Activated T-helper 2 cell treated with anti-CD3 and anti-CD28 coated beads, Interferon-gamma antibody, Interleukin-2, Interleukin-4, amounts not matched to agents 10 μg/mL and 5 μg/mL and 100 μg/mL, durations not matched to agents 14 hours and 24 hours and 36 hours (primary cell): ENCODE data around the gene CRABP1. TPM values are rescaled to one million over a fixed set of nuclear protein-coding genes. Genes with fewer than 3 reads are reported as not detected.

Experiments
- DNase-seq: peaks from one replicate; pipeline ENCODE4 v3.0.0; 2021; ENCODE audit warnings: low spot score
- H3K27ac Mint-ChIP-seq: one replicate; pipeline ENCODE4 v1.8.0; 2021; ENCODE audit warnings: mixed read lengths
- H3K27me3 Mint-ChIP-seq: one replicate; pipeline ENCODE4 v1.8.0; 2021; ENCODE audit warnings: low read depth, mixed read lengths
- H3K36me3 Mint-ChIP-seq: one replicate; pipeline ENCODE4 v1.8.0; 2021; ENCODE audit warnings: low read depth, mixed read lengths
- H3K4me1 Mint-ChIP-seq: one replicate; pipeline ENCODE4 v1.8.0; 2021; ENCODE audit warnings: low read depth, mixed read lengths
- H3K4me3 Mint-ChIP-seq: one replicate; pipeline ENCODE4 v1.8.0; 2021; ENCODE audit warnings: low read depth, mild to moderate bottlenecking, moderate library complexity, mixed read lengths
- H3K9me3 Mint-ChIP-seq: one replicate; pipeline ENCODE4 v1.8.0; 2021; ENCODE audit warnings: mixed read lengths
- intact Hi-C: fragments of 100-400 bp; cut with micrococcal nuclease; formaldehyde crosslinking; loops from one replicate; pipeline ENCODE4 v1.15.1; 2023
- total RNA-seq: library from RNA; stranded (reverse); gene quantifications from 2 replicates; pipeline ENCODE4 v1.2.3, GENCODE V29; 2022

Gene CRABP1
- total RNA-seq, 1 donor from 2014 or later, result 0.57 TPM

DNA sequence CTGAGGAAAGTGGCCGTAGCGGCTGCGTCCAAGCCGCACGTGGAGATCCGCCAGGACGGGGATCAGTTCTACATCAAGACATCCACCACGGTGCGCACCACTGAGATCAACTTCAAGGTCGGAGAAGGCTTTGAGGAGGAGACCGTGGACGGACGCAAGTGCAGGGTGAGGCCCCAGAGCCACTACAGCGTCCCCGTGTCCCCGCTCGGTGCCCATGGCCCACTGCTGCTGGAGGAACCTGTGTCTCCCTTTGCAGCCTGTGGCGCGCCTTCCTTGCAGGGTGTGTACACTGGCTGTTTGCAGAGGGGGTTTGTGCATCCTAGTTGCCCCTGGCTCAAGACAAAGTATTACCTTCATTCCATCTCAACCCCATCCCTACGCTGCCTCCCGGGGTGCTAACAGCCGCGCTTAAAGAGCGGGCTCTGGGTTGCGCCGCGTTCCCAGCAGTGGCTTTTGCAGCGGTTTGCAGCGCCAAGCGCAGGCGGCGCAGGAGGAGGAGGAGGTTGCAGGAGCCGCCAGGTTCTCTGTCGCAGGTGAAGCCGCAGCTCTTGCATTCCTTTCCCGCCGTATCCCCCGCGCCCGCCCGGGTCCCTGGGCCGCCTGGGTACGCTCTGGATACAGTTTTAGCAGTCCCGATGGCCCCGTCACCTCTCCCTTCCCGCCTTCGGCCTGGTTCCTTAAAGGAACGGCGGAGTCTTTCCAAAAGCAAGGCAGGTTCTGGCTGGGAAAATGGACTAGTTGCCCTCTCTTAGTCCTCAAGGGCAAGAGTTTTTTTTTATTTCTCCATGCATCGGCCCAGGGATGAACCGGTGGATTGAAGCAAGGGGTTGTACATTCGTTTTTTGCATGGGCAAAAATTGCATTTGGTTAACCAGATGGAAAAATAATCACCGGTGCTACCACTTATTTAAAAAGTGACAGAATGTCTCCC lies 1.2 kb downstream of the CRABP1 start:
- Mint-ChIP-seq H3K27me3 (peaks cover 55% of the 10 kb centered on the region), H3K36me3 (no peaks in the 10 kb centered on the region), H3K4me3 (no peak overlapping the region), H3K4me1 (no peaks in the 10 kb centered on the region), H3K27ac (no peak overlapping the region), H3K9me3 (no peaks in the 10 kb centered on the region)
- DNase-seq, result no peak
- intact Hi-C loops, result no loop called here

DNA sequence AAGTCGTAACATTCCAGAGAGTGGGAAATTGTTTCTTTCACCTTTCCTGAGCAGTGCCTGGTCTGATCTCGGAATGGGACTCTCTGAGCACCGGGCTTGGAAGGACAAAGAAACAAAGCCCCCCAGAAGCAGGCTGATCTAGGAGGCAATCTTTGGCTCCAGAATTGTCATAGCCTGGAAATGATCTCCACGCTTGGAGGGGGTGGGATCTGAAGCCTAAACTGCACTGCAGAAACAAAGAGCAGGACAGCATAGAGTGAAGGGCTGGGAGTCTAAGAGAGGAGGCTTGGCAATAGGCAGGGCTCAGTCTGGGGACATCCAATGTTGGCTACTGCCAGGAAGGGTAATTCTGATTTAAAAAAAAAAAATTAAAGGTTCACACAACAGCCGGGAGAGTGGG lies 1.9 kb downstream of the CRABP1 start:
- intact Hi-C loops, result no loop called here

DNA sequence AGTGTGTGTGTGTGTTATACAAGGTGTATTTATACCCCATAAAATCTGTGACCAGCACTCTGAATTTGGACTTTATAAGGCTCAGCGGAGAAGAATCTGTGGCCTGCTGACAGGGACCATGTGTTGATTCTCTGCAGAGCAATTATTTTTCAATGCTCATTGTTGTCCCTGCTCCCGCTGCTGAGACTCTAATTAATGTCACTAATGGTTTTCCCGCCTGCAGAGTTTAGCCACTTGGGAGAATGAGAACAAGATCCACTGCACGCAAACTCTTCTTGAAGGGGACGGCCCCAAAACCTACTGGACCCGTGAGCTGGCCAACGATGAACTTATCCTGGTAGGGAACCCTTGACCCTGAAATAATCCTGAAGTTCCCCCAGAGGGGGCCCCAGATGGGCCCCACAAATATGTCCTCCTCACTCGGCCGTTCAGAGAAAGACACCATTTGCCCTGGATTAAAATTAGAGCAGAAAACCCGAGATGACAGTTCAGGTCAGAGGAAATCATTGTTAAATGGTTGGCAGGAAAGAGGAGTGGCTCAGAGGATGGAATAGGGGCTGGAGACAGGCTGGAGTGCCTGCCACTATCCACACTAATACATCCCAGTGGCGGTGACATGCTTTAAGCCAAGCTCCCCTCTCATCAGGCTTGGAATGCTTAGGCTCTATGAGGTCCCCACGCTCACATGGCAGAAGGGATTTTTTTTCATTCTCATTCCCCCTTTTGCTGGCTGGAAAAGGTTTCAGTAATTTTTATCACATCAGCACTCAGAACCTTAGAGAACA lies 3.3 kb downstream of the CRABP1 start:
- DNase-seq, result no peak
- Mint-ChIP-seq H3K36me3 (no peaks in the 10 kb centered on the region), H3K27ac (no peak overlapping the region), H3K27me3 (peaks cover 56% of the 10 kb centered on the region), H3K4me1 (no peaks in the 10 kb centered on the region), H3K4me3 (no peak overlapping the region), H3K9me3 (no peaks in the 10 kb centered on the region)
- intact Hi-C loops, result no loop called here

More for the DNA sequence above, 1.9 kb downstream of the CRABP1 start:
- DNase-seq, result no peak
- Mint-ChIP-seq H3K4me1 (no peaks in the 10 kb centered on the region), H3K4me3 (no peak overlapping the region), H3K27ac (no peak overlapping the region), H3K27me3 (peaks cover 59% of the 10 kb centered on the region), H3K36me3 (no peaks in the 10 kb centered on the region), H3K9me3 (no peaks in the 10 kb centered on the region)

DNA sequence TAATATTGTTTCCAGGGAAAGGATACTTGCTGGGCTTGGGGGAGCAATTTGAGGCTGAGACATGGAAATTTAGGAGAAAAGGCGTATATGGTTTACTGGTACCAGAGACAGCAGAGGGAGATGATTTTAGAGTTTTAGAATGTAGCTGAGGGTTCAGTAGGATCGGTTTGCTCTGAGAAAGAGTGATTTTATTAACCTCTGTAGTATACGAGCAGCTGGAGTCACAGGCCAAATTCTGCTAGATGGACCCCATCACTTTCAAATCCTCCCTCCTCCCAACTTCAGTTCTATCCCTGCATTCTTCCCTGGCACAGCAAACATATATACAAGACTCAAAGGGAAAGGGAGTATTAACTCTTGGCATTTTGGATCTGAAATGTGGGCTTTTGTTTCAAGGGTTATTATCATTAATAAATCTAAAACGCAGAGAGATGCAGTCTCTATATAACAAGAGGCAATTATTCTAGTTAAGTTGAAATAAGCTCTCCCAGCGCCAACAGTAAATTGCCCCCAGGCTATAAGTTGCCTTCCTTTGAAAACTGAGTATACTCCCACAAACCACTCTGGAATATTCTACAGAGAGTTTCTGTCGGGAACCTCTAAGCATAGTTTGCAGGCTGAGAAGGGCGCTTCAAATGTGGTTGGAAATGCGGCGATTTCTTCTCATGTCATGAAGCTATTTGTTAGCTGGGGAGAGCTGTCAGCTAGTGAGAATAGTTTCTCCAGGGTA lies 5.4 kb downstream of the CRABP1 start:
- Mint-ChIP-seq H3K27ac (no peak overlapping the region), H3K9me3 (no peaks in the 10 kb centered on the region), H3K27me3 (peaks cover 38% of the 10 kb centered on the region), H3K4me3 (no peak overlapping the region), H3K36me3 (no peaks in the 10 kb centered on the region), H3K4me1 (no peaks in the 10 kb centered on the region)
- DNase-seq, result no peak
- intact Hi-C loops, result no loop called here

DNA sequence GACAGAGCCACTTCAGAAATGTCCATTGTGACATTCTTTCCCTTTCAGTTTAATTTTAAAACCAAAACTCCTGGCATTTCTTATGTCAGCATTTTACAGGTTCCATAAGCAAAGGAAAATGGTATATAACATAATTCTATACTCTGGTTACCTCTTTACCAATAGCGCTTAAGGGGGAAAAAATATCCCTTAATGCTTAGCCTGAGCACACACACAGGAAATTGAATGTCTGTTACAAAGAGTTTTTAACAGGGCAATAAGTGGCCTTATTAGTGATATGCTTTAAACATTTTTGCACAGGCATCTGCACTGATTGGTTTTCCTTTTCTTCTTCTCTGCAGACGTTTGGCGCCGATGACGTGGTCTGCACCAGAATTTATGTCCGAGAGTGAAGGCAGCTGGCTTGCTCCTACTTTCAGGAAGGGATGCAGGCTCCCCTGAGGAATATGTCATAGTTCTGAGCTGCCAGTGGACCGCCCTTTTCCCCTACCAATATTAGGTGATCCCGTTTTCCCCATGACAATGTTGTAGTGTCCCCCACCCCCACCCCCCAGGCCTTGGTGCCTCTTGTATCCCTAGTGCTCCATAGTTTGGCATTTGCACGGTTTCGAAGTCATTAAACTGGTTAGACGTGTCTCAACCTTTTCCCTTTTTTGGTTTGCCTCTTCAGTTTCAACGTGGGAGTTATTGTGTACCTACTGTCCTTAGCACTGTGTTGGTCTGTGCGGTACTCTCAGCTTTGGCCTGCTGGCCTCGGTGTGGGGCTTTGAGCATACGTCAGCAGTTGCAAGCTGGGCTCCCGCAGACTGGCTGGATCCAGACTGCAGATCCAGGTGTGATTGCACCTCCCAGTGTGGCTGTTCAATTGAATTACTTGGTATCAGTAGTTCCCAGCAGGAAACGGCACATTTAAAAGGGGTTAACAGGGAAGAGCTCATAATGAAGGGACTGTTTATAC lies 7.7 kb downstream of the CRABP1 start:
- Mint-ChIP-seq H3K36me3 (no peaks in the 10 kb centered on the region), H3K9me3 (no peaks in the 10 kb centered on the region), H3K4me1 (no peaks in the 10 kb centered on the region), H3K4me3 (no peak overlapping the region), H3K27ac (no peak overlapping the region), H3K27me3 (peaks cover 23% of the 10 kb centered on the region)
- intact Hi-C loops, result no loop called here
- no peak for DNase-seq

DNA sequence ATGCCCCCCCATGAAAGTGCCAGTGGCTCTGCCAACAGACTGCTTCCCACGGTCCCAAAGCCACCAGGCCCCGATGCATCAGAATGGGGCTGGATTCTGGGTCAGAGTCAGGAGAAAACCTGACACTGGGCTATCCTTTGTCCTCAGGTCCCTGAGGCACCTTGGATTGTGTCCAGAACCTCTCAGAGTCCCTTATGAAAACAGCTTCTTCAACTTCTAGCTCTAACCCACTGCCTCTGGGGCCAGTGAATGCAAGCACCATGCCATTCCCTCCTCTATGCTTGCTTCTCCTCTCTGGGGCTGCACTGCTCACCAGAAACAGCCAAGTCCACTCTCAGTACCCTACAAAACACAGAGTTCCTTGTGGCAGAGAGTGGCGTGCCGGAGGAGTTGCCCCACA lies 9.9 kb downstream of the CRABP1 start:
- intact Hi-C loops, result no loop called here
- no peaks in the 10 kb centered on the region for H3K9me3 Mint-ChIP-seq
- H3K36me3 Mint-ChIP-seq, result no peaks in the 10 kb centered on the region
- peaks cover 16% of the 10 kb centered on the region for H3K27me3 Mint-ChIP-seq
- no peak overlapping the region for H3K4me3 Mint-ChIP-seq
- no peak overlapping the region for H3K27ac Mint-ChIP-seq
- no peaks in the 10 kb centered on the region for H3K4me1 Mint-ChIP-seq
- no peak for DNase-seq

DNA sequence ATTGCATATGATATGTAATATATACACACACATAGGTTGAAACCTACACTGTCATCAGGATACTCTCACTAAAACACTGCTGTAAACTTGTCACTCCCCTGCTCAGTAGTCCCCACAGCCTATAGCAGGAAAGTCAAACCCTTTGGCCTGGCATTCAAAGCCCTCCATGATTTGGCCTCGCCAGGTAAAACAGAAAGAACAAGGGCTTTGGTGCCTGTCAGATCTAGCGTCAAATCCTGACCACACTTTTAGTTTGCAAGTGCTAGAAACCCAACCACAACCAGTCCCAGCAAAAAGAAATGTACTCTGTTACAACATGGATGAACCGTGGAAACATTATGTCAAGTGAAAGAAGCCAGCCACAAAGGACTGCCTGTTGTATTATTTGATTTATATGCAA lies 11.4 kb downstream of the CRABP1 start:
- Mint-ChIP-seq H3K27ac (no peak overlapping the region), H3K4me3 (no peak overlapping the region), H3K36me3 (no peaks in the 10 kb centered on the region), H3K27me3 (peaks cover 19% of the 10 kb centered on the region), H3K9me3 (no peaks in the 10 kb centered on the region), H3K4me1 (no peaks in the 10 kb centered on the region)
- intact Hi-C loops, result no loop called here
- no peak for DNase-seq

DNA sequence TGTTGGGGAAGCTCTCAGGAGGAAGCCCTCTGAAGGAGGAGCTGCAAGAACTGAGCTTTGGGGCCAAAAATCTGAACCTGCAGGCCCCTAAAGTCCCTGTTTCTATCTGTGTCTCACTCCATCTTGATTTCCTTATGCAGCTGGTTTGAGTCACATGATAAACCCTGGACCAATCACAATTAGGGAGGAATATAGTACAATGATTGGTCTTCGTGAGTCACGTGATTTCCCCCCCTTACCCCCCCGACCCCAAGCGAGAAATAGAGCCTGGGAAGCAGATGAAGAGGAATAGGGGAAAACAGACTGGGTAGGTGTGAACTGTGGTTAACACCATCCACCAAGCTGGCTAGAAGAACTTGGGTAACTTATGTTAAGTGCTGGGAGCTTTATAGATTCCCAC lies 12.9 kb downstream of the CRABP1 start:
- Mint-ChIP-seq H3K4me1 (no peaks in the 10 kb centered on the region), H3K9me3 (no peaks in the 10 kb centered on the region), H3K27me3 (peaks cover 14% of the 10 kb centered on the region), H3K27ac (no peak overlapping the region), H3K36me3 (no peaks in the 10 kb centered on the region), H3K4me3 (no peak overlapping the region)
- intact Hi-C loops, result no loop called here
- no peak for DNase-seq

DNA sequence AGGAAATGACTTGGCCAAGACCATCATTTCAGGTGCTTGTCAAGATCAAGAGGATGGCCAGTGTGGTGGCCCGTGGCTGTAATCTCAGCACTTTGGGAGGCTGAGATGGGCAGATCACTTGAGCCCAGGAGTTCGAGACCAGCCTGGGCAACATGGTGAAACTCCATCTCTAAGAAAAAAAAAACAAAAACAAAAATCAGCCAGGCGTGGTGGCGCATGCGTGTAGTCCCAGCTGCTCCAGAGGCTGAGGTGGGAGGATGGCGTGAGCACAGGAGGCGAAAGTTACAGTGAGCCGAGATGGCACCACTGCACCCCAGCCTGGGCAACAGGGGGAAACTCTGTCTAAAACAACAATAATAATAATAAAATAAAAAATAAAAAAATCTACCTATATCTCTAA lies 15.0 kb downstream of the CRABP1 start:
- intact Hi-C loops, result no loop called here
- no peaks in the 10 kb centered on the region for H3K36me3 Mint-ChIP-seq
- H3K4me3 Mint-ChIP-seq, result no peak overlapping the region
- no peak overlapping the region for H3K27ac Mint-ChIP-seq
- H3K9me3 Mint-ChIP-seq, result no peaks in the 10 kb centered on the region
- no peak for DNase-seq
- peaks cover 21% of the 10 kb centered on the region for H3K27me3 Mint-ChIP-seq
- no peaks in the 10 kb centered on the region for H3K4me1 Mint-ChIP-seq

DNA sequence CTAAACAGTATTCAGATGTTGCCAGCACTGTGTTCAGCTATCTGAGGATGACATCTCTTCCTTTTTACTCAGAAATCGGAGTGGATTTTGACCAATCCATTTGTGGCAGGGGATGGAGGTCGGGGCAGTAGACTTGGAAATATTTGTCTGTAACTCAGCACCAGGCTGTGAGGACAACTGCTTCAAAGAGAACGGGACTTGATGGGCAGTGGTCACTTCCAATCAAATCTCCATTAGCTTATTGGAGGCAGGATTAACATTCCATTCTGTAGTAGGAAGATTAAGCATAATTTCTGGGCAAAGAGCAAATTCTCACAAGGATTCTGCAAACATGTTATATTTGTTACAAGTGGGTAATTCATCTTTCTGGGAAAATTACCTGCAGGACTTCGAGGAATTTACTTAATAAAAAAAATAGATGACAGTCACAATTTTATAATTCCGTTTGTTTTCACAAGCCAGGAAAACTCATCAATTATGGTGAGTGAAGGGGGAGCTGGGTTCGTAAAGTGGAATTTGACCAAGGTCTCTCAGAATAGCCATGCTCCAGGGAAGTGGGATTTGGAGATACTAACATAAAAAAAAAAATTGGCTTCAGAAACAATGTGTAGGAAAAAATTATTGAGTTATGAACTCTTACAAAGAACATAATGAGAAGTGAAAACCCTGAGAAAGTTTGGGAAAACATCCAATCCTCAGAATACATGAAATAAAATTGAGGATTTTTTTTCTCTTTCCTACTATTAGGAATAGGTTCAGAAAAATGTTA lies 18.1 kb downstream of the CRABP1 start:
- Mint-ChIP-seq H3K4me1 (no peaks in the 10 kb centered on the region), H3K36me3 (no peaks in the 10 kb centered on the region), H3K4me3 (no peak overlapping the region), H3K9me3 (no peaks in the 10 kb centered on the region), H3K27ac (no peak overlapping the region), H3K27me3 (peaks cover 23% of the 10 kb centered on the region)
- no peak for DNase-seq
- intact Hi-C loops, result no loop called here

DNA sequence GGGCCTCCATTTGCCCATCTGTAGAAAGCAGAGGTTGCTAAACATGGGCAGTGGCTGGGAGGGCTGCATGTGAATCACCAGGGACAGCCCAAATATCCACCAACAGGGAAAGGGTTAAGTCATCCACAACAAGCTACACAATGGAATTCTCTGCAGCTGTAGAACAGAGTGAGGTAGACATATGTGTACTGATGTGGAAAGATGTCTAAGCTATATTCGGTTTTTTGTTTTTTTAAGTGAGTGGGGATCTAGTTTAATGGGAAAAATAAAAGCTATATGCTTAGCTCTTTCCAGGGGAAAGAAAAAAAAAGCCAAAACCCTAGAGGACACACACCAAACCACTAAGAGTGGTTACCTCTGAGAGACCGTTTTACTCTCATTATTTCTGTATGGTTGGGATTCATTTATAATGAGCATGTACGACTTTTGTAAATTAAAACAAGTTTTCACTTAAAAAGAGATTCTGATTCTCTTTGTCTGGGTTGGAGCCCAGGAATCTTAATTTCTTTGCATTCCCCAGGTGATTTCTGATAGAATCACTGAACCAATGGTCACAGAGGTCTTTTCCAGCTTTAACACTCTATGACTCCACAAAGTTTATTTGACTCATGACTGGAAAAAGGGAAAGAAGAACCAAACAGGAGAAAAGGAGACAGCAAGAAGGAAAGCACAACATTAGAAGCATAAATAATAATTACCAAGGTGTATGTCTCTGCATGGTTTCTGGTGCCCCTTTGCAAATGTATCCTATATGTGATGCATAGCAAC lies 19.1 kb downstream of the CRABP1 start:
- Mint-ChIP-seq H3K4me1 (no peaks in the 10 kb centered on the region), H3K36me3 (no peaks in the 10 kb centered on the region), H3K27me3 (peaks cover 23% of the 10 kb centered on the region), H3K4me3 (no peak overlapping the region), H3K27ac (no peak overlapping the region), H3K9me3 (no peaks in the 10 kb centered on the region)
- intact Hi-C loops, result no loop called here
- no peak for DNase-seq
